Measurements from ENCODE around the gene FBXL17. TPM values are rescaled to one million over a fixed set of nuclear protein-coding genes. Genes with fewer than 3 reads are reported as not detected.

The FBXL17 gene
- total RNA-seq, 2 donors from 2014 or later = 24.8 to 58.2 TPM

GRCh38 chr5:107840592-107840991, 541.3 kb downstream of the FBXL17 start:
- Histone ChIP-seq H3K9me3 (no peaks in the 10 kb centered on the region), H3K36me3 (no peaks in the 10 kb centered on the region), H3K4me1 (ENCODE audit: control insufficient read depth in 1 of 2, low read depth in 2 of 2) (no peaks in the 10 kb centered on the region), H3K27ac (no peak overlapping the region), H3K27me3 (replicated peaks; ENCODE audit: insufficient read depth) (no peaks in the 10 kb centered on the region), H3K4me3 (no peak overlapping the region)
- TF ChIP-seq CTCF (IDR thresholded peaks at IDR 0.05) = no peak
- no peak for DNase-seq (ENCODE audit: low spot score)
- ATAC-seq (ENCODE audit: insufficient number of reproducible peaks, low FRiP score, low read depth) = no peak

- no peak overlapping the region for H3K4me3 ChIP-seq
- H3K27ac ChIP-seq = no peak overlapping the region
- H3K36me3 ChIP-seq = no peaks in the 10 kb centered on the region
- H3K9me3 ChIP-seq = no peaks in the 10 kb centered on the region
- H3K4me1 ChIP-seq (ENCODE audit: control insufficient read depth in 1 of 2, low read depth in 2 of 2) = no peaks in the 10 kb centered on the region
- no peaks in the 10 kb centered on the region for H3K27me3 ChIP-seq (replicated peaks; ENCODE audit: insufficient read depth)
- no peak for TF ChIP-seq CTCF (IDR thresholded peaks at IDR 0.05)
- ATAC-seq (ENCODE audit: insufficient number of reproducible peaks, low FRiP score, low read depth) (no peak), DNase-seq (ENCODE audit: low spot score) (no peak)
These were observed 541.7 kb downstream of the FBXL17 start for GRCh38 chr5:107840161-107840560.

DNA sequence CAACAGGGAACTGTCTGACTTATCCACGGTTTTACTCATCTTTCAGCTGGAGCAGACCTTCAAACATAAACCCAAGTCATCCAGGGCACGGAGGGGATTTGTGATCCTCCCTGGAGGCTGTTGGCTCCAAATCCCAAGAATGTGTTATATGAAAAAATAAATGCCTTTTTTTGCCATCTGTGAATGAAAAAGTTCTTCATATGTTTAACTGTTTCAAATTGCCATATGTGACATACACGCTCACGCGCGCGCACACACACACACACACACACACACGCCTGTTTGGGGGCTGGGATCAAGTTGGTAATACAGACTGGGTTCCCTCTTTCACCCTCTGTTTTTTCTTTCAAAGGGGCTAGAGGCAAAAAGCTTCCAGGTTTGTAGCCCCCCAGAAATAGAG, 546.8 kb downstream of the FBXL17 start:
- Histone ChIP-seq H3K4me3 (no peak overlapping the region), H3K27ac (no peak overlapping the region), H3K27me3 (replicated peaks; ENCODE audit: insufficient read depth) (no peaks in the 10 kb centered on the region), H3K9me3 (no peaks in the 10 kb centered on the region), H3K36me3 (no peaks in the 10 kb centered on the region), H3K4me1 (ENCODE audit: control insufficient read depth in 1 of 2, low read depth in 2 of 2) (no peaks in the 10 kb centered on the region)
- ATAC-seq (ENCODE audit: insufficient number of reproducible peaks, low FRiP score, low read depth) (no peak), DNase-seq (ENCODE audit: low spot score) (no peak)
- no peak for TF ChIP-seq CTCF (IDR thresholded peaks at IDR 0.05)

DNA sequence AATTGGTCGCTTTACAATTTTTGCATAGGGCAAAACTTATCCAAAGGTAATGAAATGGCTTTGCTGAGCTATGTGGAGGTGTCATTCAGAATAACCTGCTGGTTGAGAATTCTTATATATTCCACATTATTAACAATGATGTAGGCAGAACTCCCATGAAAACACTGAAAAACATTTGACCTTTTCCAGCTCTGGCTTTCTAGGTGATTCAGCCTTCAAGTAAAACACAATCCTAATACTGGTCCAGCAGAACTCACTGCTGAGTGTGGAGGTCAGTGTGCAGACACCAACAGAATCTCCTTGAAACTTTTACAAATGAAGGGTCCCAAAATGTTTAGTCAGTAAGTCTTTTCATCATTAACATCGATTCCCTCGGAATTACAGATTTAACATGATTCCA, 549.2 kb downstream of the FBXL17 start:
- ATAC-seq (ENCODE audit: insufficient number of reproducible peaks, low FRiP score, low read depth) = no peak
- TF ChIP-seq CTCF (IDR thresholded peaks at IDR 0.05) = no peak
- Histone ChIP-seq H3K27ac (no peak overlapping the region), H3K4me3 (no peak overlapping the region), H3K4me1 (ENCODE audit: control insufficient read depth in 1 of 2, low read depth in 2 of 2) (no peaks in the 10 kb centered on the region), H3K9me3 (no peaks in the 10 kb centered on the region), H3K36me3 (no peaks in the 10 kb centered on the region), H3K27me3 (replicated peaks; ENCODE audit: insufficient read depth) (no peaks in the 10 kb centered on the region)
- DNase-seq (ENCODE audit: low spot score) = no peak

DNA sequence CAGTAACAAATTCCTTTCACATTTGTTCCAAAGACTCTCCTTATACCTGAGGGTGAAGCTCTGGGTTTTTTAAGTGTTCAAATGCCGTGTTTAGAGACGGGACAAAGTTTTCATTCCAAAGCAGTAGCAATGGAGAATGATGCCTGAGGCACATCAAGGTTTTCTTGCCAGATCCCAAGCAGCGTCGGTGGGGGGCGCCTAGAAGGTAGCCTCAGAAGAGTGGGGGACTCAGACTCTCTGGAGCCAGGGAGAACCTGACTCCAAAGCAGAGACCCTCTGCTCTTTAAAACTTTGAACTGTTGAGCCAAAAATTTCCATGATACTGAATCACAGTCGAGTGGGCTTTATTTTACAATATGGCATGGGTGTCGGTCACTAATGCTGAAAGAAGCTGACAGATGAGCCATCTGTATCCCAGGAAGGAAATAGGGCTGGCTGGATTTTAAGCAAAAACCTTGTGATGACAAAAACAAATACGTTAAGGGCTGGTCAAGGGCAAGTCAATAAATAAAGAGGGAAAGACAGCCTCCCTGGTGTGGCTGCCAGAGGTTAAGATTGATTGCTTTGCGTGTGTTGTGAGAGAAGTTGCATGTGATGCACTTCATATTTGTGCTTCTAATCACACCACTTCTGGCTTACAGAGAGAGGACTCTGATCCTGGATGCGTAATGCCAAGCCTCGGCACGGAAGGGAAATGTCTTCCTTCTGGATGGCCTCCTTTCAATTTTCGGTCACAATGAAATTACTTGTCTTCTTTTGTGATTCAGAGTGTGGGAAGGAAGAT, 550.1 kb downstream of the FBXL17 start:
- H3K4me1 ChIP-seq (ENCODE audit: control insufficient read depth in 1 of 2, low read depth in 2 of 2) = no peaks in the 10 kb centered on the region
- no peak overlapping the region for H3K4me3 ChIP-seq
- no peak for TF ChIP-seq CTCF (IDR thresholded peaks at IDR 0.05)
- H3K36me3 ChIP-seq = no peaks in the 10 kb centered on the region
- H3K27ac ChIP-seq = no peak overlapping the region
- ATAC-seq (ENCODE audit: insufficient number of reproducible peaks, low FRiP score, low read depth) (no peak), DNase-seq (ENCODE audit: low spot score) (no peak)
- H3K27me3 ChIP-seq (replicated peaks; ENCODE audit: insufficient read depth) = no peaks in the 10 kb centered on the region
- no peaks in the 10 kb centered on the region for H3K9me3 ChIP-seq
